NCI-H345 treated with DMSO at 0.1 percent for 48 hours (cell line): ENCODE results near the gene ATP13A3.
"Not testable (repeated sequence)": the region's sequence is repeated elsewhere in the genome, so short reads cannot be mapped to it uniquely, and the experiment has no call there.

Experiments used
- DNase-seq: peaks from one replicate; lab custom pipeline; 2025; ENCODE audit not compliant: unreplicated experiment; lab: John Stamatoyannopoulos, UW

Gene ATP13A3

GRCh38 chr3:194486540-194487288, at the start of gene ATP13A3:
Gene ATP13A3, minus strand, starts transcription at chr3:194487002. Its CDS starts 24,812 bp downstream, at chr3:194462190.
- peak; percentile 90 for DNase-seq

- DNase-seq = not testable (repeated sequence)
These were observed 48.4 kb upstream of the ATP13A3 start for GRCh38 chr3:194535199-194535598.

- DNase-seq = no peak
These were observed 47.4 kb upstream of the ATP13A3 start for GRCh38 chr3:194534243-194534642.

GRCh38 chr3:194532591-194532990, 45.8 kb upstream of the ATP13A3 start:
- no peak for DNase-seq

- no peak for DNase-seq
These were observed 40.9 kb upstream of the ATP13A3 start for GRCh38 chr3:194527726-194528125.

- no peak for DNase-seq
These were observed 39.4 kb upstream of the ATP13A3 start for GRCh38 chr3:194526164-194526563.

- no peak for DNase-seq
These were observed 35.8 kb upstream of the ATP13A3 start for GRCh38 chr3:194522579-194523046.

GRCh38 chr3:194521510-194522260, 34.9 kb upstream of the ATP13A3 start:
- DNase-seq = no peak

GRCh38 chr3:194520682-194521162, 33.9 kb upstream of the ATP13A3 start:
- DNase-seq = not testable (repeated sequence)

- DNase-seq = not testable (repeated sequence)
These were observed 33.4 kb upstream of the ATP13A3 start for GRCh38 chr3:194520201-194520600.

- no peak for DNase-seq
These were observed 31.9 kb upstream of the ATP13A3 start for GRCh38 chr3:194518652-194519051.

- no peak for DNase-seq
These were observed 30.5 kb upstream of the ATP13A3 start for GRCh38 chr3:194517333-194517732.

- no peak for DNase-seq
These were observed 27.8 kb upstream of the ATP13A3 start for GRCh38 chr3:194514626-194515025.

GRCh38 chr3:194512895-194513601, 26.2 kb upstream of the ATP13A3 start:
- peak; percentile 71 for DNase-seq

- DNase-seq = no peak
These were observed 22.0 kb upstream of the ATP13A3 start for GRCh38 chr3:194508491-194509453.

GRCh38 chr3:194507571-194507970, 20.8 kb upstream of the ATP13A3 start:
- DNase-seq = no peak

GRCh38 chr3:194505791-194506415, 19.1 kb upstream of the ATP13A3 start:
- no peak for DNase-seq

- no peak for DNase-seq
These were observed 18.1 kb upstream of the ATP13A3 start for GRCh38 chr3:194504861-194505260.

- DNase-seq = no peak
These were observed 17.3 kb upstream of the ATP13A3 start for GRCh38 chr3:194504146-194504545.

GRCh38 chr3:194503081-194503531, 16.3 kb upstream of the ATP13A3 start:
- no peak for DNase-seq
